NCI-H82 (cell line): ENCODE data around the gene PDYN.

Experiments used
- DNase-seq: peaks from one replicate; lab custom pipeline; 2025; lab: John Stamatoyannopoulos, UW

PDYN gene

DNA sequence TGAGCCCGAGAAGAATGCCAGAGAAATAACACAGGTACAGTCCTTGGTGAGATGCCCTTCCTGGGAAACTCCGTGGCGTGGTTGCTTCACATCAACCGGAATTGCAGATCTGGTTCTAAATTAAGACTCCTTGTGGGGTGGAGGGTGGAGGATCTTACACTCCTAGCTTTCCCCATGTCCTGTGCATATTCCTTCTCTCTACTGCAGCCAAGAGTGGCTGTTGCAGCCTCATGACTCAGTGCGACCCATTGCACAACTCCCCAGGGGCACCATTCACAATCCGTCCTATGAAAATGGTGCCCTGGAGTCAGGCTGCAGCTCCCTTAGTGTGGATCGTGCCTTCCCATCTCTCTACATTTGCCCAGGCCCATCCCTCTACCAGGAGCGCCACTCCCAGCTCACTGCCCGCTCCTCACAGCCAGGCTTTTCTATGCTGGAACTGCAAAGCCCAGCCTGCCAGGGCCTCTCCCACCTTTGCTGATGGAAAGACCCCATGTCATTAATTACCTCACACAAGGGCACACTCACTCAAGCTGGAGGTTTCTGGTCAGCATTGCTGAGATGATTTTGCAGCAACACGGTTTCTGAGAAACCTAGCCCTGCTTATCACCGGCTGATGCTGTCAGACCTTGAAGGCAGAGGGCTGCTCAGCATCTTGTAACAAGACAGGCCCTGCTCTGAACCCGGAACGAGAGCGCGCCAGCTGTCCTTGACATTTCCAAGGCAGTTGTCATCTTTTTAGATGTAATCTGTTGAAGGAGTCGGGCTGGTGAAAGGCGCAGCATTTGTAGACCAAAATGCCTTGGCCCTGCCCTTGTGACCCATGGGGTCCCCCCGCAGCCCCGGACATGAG lies 58.9 kb downstream of the PDYN start:
- no peak for DNase-seq

DNA sequence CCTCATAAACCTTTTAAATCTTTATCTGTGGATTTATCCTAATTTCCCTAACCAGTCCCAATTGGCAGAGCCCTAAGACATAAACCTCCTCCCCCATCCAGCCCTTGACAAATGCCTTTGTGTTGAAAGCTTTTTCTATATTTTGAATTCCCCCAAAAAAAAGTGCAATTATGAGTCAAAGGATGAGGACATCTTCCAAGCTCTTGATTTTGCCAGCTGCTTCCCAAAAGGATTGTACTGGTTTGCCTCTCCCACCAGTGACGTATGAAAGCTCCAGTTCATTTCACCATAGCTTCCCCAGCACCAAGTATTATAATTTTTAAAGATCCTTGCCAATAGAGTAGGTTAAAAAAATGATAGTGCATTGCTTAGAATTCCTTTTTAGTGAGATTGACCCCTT lies 59.7 kb downstream of the PDYN start:
- DNase-seq = no peak

DNA sequence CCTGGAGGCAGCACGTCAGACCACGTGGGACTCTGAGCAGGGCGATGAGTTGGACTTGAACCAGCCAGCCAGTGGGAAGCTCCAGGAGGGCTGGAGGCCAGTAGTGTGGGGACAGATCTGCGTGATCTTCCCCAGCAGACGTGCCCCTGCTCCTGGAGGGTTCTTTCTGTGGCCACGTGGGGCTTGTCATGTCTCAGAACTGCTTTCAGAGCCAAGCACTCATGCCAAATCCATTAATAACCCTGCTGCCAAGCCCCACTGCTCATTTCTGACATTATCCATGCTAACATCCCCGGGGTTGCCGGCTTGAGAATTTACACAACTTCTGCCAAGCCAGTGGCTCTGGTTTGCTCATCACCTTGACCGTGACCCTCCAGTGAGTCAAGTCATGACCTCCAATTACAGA lies 60.4 kb downstream of the PDYN start:
- no peak for DNase-seq

DNA sequence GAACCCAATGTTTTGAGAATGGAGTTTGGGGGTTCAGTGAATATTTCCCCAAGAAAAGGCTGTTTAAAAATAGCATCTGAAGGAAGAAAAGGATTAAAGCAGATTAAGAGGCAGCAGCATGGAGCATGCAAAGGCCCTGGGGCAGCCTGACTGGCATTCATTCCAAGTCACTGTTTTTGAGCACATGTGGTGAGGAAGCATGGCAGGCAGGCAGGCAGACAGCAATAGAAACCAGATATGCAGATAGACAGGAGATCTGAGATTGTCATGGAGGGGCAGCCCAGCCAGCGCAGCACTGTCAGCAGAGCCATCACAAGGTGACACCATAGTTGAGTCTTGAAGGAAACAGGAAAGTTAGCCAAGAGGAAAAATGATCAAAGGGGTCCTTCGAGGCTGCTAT lies 60.9 kb downstream of the PDYN start:
- no peak for DNase-seq

DNA sequence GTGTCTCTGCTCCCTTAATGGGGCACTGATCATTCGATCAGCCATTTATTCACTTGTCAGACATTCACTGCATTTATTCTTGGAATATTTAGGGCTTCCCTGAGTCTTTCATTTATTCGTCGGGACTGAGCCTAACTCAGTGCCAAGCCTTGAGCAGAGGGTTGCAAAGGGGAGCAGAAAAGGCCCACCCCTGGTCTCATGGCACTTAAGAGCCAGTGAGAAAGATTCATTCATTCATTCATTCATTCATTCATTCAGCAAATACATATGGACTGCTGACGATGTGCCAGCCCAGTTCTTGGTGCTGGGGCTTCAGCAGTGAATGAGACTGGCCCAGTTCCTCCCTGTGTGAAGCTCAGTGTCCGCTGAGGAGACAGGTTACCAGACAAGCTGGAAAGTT lies 62.0 kb downstream of the PDYN start:
- no peak for DNase-seq

DNA sequence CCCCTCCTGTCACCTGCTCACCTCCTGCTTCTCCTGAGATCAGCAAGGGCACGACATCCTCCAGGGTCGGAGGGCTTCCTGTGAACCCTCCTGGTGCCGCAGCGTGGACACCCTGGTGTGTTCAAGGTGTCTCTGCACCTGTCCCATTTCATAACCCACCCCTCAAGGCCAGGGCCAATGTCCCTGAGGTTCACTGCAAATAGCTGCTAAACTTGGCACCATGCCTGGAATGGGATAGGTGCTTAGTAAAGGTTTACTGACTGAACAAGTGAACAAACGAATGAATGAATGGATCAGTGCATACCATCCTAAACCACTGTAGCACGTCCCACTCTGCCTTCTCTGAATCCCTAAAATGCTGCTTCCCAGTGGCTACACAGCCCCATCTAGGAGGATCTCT lies 63.7 kb downstream of the PDYN start:
- DNase-seq = no peak

DNA sequence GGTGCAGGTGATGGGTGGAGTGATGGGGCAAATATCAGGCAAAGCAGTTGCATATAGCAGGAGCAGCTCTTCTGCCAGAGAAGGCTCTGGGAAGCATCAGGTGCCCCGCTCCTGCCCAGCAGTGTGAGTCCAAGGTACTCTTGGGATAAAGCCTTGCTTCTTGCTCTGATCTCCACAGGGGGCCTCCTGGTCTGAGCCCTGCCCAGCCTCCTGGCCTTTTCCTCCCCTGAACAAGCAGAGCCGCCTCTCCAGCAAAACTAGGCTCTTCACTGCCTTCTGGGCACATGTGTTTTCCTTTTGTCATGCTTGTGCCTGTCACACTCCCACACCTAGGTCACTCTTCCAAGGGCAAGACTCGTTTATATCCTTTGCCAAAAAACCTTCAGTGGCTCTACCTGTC lies 64.4 kb downstream of the PDYN start:
- DNase-seq = no peak

DNA sequence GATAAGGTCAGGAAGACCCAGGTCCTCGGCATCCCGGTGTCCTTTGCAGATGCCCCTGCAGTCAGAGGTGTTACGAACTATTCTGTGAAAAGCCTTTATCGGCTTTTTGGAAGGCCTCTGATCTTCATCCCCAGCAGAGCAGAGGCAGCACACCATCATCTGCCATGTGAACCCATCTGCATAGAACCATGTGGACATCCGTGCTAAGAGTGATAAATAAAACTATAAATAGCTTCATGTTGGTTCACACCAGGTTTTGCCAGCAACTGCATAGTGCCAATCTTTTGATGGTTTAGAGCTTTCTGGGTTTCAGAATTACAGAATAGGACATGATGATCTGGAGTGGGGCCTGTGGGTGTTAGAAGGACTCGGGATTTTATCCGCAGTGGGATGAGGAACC lies 65.1 kb downstream of the PDYN start:
- no peak for DNase-seq
